ENCODE results near the gene CBFB.

The CBFB gene

DNA sequence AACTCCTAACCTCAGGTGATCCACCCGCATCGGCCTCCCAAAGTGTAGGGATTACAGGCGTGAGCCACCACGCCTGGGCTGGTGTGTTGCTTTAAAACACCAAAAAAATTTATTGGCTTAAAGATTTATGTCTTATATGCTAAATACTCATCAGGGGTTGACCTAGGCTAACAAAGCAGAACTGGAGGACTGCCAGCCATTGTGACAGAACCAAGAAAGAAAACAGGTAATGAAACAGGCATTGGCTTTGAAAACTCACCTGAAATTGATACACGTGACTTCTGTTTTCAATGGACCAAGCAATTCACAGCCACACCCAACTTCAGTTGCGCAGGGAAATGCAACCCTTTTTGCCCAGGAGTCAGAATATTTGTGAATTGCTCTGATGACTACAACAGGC lies 75.9 kb downstream of the CBFB start:
- H3K9me3 ChIP-seq (replicated peaks; ENCODE audit: low read length) = no peaks in the 10 kb centered on the region
- H3K9ac ChIP-seq (ENCODE audit: low read depth, low read length) = no peak overlapping the region
- H3K4me3 ChIP-seq (ENCODE audit: low read length) = no peak overlapping the region

DNA sequence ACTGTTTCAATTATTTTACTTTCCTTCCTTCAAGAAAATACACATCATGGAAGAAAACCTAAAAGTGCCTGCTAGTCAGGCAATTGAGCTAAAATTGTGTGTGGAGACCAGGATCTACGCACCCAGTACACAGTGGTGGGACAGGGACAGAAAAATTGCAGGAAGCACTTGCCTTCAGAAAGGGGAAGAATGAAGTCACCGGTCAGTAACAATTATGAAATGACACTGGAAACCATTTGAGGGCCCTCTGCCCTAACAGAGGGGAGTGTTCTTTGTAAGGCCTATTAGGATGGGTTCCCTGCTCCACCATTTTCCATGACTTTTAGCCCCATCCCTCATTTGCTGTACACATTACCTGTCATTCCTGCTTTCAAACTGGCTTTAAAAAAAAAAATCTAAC lies 76.3 kb downstream of the CBFB start:
- H3K27me3 ChIP-seq (ENCODE audit: control insufficient read depth, insufficient read depth, low read length) = no peaks in the 10 kb centered on the region
- no peak overlapping the region for H3K9ac ChIP-seq (ENCODE audit: low read depth, low read length)
- no peak overlapping the region for H3K4me2 ChIP-seq (ENCODE audit: low read length)
- no peaks in the 10 kb centered on the region for H3K36me3 ChIP-seq (ENCODE audit: insufficient read depth, low read length)
- H3K4me3 ChIP-seq (ENCODE audit: low read length) = no peak overlapping the region
- H3K4me1 ChIP-seq (ENCODE audit: control insufficient read depth, insufficient read depth, low read length) = peaks cover 9% of the 10 kb centered on the region
- H3K9me3 ChIP-seq (replicated peaks; ENCODE audit: low read length) = no peaks in the 10 kb centered on the region

More for the DNA sequence above, 75.9 kb downstream of the CBFB start:
- Histone ChIP-seq H3K27me3 (ENCODE audit: control insufficient read depth, insufficient read depth, low read length) (no peaks in the 10 kb centered on the region), H3K4me1 (ENCODE audit: control insufficient read depth, insufficient read depth, low read length) (peaks cover 9% of the 10 kb centered on the region), H3K4me2 (ENCODE audit: low read length) (no peak overlapping the region), H3K36me3 (ENCODE audit: insufficient read depth, low read length) (no peaks in the 10 kb centered on the region)

DNA sequence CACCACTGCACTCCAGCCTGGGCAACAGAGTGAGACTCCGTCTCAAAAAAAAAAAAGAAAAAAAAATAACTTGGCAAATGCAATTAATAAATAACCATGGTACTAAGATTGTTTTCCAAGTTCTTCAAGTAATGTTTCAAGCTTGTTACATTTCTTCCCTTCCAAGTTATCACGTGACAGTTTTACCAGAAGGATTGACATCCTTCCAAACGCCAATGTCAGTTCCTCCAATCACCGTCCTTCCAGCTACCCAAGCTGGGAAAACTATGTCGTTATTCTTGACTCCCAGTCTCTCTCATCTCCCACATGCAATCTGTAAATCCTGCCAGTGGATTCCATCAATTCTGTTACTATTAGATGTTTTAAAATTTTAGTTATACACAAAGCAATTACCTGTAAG lies 76.9 kb downstream of the CBFB start:
- peaks cover 14% of the 10 kb centered on the region for H3K4me1 ChIP-seq (ENCODE audit: control insufficient read depth, insufficient read depth, low read length)
- no peak overlapping the region for H3K4me2 ChIP-seq (ENCODE audit: low read length)
- no peaks in the 10 kb centered on the region for H3K9me3 ChIP-seq (replicated peaks; ENCODE audit: low read length)
- no peaks in the 10 kb centered on the region for H3K27me3 ChIP-seq (ENCODE audit: control insufficient read depth, insufficient read depth, low read length)
- H3K4me3 ChIP-seq (ENCODE audit: low read length) = no peak overlapping the region
- H3K36me3 ChIP-seq (ENCODE audit: insufficient read depth, low read length) = no peaks in the 10 kb centered on the region
- H3K9ac ChIP-seq (ENCODE audit: low read depth, low read length) = no peak overlapping the region

DNA sequence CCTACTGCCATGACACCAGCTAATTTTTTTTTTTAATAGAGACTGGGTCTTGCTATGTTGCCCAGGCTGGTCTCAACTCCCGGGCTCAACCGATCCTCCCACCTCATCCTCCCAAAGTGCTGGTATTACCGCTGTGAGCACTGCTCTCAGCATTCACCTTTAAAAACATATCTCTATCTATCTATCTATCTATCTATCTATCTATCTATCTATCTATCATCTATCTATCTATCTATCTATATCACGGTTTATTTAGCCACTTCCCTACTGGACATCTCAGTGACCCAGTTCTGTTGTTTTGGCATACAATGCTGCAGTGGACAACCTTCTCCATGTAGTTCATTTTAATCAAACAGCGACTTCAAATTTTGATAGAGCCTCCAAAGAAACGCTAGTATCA lies 79.5 kb downstream of the CBFB start:
- Histone ChIP-seq H3K36me3 (ENCODE audit: insufficient read depth, low read length) (no peaks in the 10 kb centered on the region), H3K27me3 (ENCODE audit: control insufficient read depth, insufficient read depth, low read length) (no peaks in the 10 kb centered on the region), H3K4me2 (ENCODE audit: low read length) (no peak overlapping the region), H3K4me1 (ENCODE audit: control insufficient read depth, insufficient read depth, low read length) (peaks cover 20% of the 10 kb centered on the region), H3K4me3 (ENCODE audit: low read length) (no peak overlapping the region), H3K9ac (ENCODE audit: low read depth, low read length) (no peak overlapping the region), H3K9me3 (replicated peaks; ENCODE audit: low read length) (no peaks in the 10 kb centered on the region)

DNA sequence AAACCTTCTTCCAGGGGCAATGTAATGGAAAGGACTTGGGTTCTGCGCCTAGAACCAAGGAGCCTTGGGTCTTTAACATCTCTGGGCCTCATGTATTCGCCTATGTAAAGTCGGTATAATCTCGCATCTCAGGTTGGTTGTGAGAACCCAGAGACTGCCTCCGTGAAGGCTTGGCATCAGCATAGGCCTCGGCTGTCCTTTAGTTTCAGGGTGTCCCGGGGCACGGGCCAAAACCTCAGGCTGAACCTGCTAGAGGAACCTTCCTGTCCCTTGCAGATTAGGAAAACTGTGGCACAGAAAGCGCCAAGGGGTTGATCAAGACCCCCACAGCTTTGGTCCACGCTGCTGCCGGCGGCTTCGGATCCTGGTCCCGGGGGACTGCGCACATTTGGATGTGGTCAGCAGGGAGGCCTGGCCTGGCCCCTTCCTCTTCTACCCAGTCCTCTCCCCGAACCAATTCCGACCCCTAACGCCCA lies 80.0 kb downstream of the CBFB start:
- Histone ChIP-seq H3K4me3 (ENCODE audit: low read length) (peak overlapping the region; percentile 99), H3K27me3 (ENCODE audit: control insufficient read depth, insufficient read depth, low read length) (no peaks in the 10 kb centered on the region)

DNA sequence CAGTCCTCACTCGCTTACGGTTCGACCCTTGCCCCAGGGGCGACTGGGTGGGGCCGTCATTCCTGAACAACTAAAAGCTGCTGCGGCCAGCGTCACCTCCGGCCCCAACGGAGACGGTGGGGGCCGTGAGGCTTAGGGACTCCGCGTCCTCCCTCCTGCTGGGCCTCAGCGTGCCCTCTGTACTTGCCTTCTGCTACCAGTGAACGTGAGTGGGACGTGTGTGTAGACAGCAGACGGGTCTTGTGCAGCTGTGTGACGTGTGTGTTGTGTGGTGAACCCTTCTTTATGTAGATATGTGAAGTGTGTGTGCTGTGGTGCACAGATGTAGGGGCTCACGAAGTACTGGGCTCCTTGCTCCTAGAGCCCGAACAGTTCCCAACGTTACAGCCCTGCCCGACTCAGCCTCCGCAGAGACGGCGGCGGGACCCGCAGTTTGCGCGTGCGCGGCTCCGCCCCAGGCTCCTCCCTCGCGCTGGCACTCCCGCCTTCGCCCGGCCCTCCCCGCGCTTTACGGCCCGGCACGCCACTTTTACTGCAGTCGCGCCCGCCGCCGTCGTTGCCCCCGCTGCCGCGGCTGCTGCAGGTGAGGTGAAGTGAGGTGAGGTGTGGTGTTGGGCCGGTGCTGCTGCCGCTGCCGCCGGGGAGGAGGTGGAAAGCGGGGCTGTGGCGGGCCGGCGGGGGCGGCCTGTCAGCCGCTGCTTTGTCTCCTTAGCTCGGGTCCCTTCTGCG lies 80.6 kb downstream of the CBFB start, which contains the start of gene PHAF1:
Gene PHAF1, plus strand, starts transcription at position 535 of the 729 bp plus-strand sequence. CDS start 235 bp downstream, outside the sequence.
- Histone ChIP-seq H3K9me3 (replicated peaks; ENCODE audit: low read length) (no peaks in the 10 kb centered on the region), H3K4me3 (ENCODE audit: low read length) (peak within 1 kb of the TSS; percentile 99), H3K9ac (ENCODE audit: low read depth, low read length) (peak within 1 kb of the TSS; percentile 88), H3K4me1 (ENCODE audit: control insufficient read depth, insufficient read depth, low read length) (peaks cover 20% of the 10 kb centered on the region), H3K27me3 (ENCODE audit: control insufficient read depth, insufficient read depth, low read length) (no peaks in the 10 kb centered on the region), H3K36me3 (ENCODE audit: insufficient read depth, low read length) (no peaks in the 10 kb centered on the region), H3K4me2 (ENCODE audit: low read length) (peak within 1 kb of the TSS; percentile 100)

More for the DNA sequence above, 80.0 kb downstream of the CBFB start:
- Histone ChIP-seq H3K4me1 (ENCODE audit: control insufficient read depth, insufficient read depth, low read length) (peaks cover 20% of the 10 kb centered on the region), H3K9ac (ENCODE audit: low read depth, low read length) (peak overlapping the region; percentile 88), H3K9me3 (replicated peaks; ENCODE audit: low read length) (no peaks in the 10 kb centered on the region), H3K4me2 (ENCODE audit: low read length) (peak overlapping the region; percentile 100), H3K36me3 (ENCODE audit: insufficient read depth, low read length) (no peaks in the 10 kb centered on the region)

DNA sequence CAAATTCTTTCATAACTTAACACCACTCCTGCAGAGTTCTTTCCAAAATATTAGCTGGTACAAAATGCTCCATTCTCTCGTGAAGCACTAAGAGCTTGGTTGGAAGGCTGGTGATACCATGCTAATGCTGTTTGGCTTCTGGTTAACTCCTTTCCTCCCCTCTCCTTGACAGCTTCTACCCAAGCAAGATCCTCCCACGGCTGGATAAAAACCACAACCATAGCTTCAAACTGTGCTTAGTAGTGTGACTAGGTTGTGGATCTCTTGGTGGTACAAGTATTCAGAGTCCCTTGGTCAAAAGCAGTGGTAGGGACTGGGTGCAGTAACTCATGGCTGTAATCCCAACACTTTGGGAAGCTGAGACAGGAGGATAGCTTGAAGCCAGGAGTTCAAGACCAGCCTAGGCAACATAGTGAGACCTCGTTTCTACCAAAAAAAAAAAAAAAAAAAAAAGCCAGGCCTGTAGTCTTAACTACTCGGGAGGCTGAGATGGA lies 83.0 kb downstream of the CBFB start:
- Histone ChIP-seq H3K4me1 (ENCODE audit: control insufficient read depth, insufficient read depth, low read length) (peaks cover 37% of the 10 kb centered on the region), H3K9me3 (replicated peaks; ENCODE audit: low read length) (no peaks in the 10 kb centered on the region), H3K36me3 (ENCODE audit: insufficient read depth, low read length) (no peaks in the 10 kb centered on the region), H3K9ac (ENCODE audit: low read depth, low read length) (no peak overlapping the region), H3K27me3 (ENCODE audit: control insufficient read depth, insufficient read depth, low read length) (no peaks in the 10 kb centered on the region), H3K4me2 (ENCODE audit: low read length) (no peak overlapping the region), H3K4me3 (ENCODE audit: low read length) (no peak overlapping the region)

DNA sequence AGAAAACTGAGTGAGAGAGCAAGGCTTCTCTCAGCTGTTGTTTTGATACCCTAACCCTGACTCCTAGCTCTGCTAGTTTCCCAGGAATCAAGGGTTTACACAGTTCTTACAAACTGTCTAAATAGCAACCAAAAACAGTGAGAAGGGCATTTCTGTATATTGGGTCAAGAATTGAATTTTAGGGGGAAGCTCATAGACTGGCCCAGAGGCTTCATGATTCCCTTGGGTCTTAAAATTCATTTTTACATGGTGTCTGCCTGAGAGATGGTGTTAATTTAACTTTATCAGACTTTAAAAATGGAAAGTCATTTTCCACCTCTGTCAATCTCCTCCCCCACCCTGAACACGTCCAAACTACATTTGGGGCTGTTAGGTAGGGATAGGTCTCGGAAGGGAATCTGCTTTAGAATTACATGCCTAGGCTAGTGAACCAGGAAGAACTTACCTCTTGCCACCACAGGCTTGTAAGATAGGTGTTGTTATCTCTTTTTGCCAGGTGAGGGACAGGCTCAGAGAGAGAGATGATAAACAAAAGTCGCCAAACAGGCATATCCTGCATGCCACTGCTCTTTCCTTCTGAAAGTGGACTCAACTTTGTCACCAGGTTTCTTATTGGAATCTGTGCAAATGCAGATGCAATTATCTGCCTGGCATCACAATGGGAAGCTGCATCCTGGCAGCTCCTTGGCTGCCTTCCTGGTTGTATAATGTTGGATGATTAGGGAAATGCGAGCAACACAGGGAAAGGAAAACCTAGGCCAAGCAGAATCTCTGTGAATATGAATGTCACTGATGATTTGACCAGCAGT lies 83.8 kb downstream of the CBFB start:
- no peaks in the 10 kb centered on the region for H3K9me3 ChIP-seq (replicated peaks; ENCODE audit: low read length)
- no peaks in the 10 kb centered on the region for H3K27me3 ChIP-seq (ENCODE audit: control insufficient read depth, insufficient read depth, low read length)
- no peak overlapping the region for H3K9ac ChIP-seq (ENCODE audit: low read depth, low read length)
- H3K4me1 ChIP-seq (ENCODE audit: control insufficient read depth, insufficient read depth, low read length) = peaks cover 40% of the 10 kb centered on the region
- H3K36me3 ChIP-seq (ENCODE audit: insufficient read depth, low read length) = no peaks in the 10 kb centered on the region
- no peak overlapping the region for H3K4me2 ChIP-seq (ENCODE audit: low read length)
- no peak overlapping the region for H3K4me3 ChIP-seq (ENCODE audit: low read length)

DNA sequence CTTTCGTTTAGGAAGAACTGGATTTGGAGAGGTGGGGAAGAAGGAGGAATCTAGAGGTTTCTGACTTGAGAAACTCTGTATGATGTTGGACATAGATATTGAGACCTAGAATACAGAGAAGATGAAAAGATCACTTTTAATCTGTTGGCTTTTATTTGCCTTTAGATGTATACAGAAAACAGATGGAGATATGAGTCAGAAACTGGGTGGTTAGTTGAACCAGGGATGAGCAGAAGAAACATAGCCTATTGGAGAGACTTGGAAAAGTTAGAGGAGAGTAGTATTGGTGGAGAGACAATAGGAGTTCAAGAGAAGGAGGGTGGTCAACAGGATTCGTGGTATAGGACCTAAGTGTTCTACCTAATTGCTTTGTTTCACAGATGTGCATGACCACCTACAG lies 85.8 kb downstream of the CBFB start:
- H3K9ac ChIP-seq (ENCODE audit: low read depth, low read length) = no peak overlapping the region
- peaks cover 31% of the 10 kb centered on the region for H3K4me1 ChIP-seq (ENCODE audit: control insufficient read depth, insufficient read depth, low read length)
- no peak overlapping the region for H3K4me3 ChIP-seq (ENCODE audit: low read length)
- H3K36me3 ChIP-seq (ENCODE audit: insufficient read depth, low read length) = peaks cover 1% of the 10 kb centered on the region
- H3K4me2 ChIP-seq (ENCODE audit: low read length) = no peak overlapping the region
- no peaks in the 10 kb centered on the region for H3K27me3 ChIP-seq (ENCODE audit: control insufficient read depth, insufficient read depth, low read length)
- H3K9me3 ChIP-seq (replicated peaks; ENCODE audit: low read length) = no peaks in the 10 kb centered on the region

DNA sequence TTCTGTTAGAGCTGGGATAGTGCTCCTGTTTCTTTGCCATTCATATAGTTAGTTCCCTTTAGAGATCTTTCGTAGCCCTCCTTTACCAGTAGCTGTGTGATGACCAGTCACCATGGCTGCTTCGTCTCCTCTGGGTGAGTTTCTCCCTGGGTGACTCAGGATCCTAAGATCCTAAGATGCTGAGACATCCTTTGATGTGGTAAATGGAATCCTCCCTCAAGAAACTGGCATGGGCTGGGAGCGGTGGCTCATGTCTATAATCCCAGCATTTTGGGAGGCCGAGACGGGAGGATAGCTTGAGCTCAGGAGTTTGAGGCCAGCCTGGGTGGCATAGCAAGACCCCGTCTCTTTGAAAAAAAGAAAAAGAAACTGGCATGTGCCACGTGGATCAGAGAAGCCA lies 86.7 kb downstream of the CBFB start:
- no peak overlapping the region for H3K4me3 ChIP-seq (ENCODE audit: low read length)
- no peak overlapping the region for H3K9ac ChIP-seq (ENCODE audit: low read depth, low read length)
- no peaks in the 10 kb centered on the region for H3K27me3 ChIP-seq (ENCODE audit: control insufficient read depth, insufficient read depth, low read length)

DNA sequence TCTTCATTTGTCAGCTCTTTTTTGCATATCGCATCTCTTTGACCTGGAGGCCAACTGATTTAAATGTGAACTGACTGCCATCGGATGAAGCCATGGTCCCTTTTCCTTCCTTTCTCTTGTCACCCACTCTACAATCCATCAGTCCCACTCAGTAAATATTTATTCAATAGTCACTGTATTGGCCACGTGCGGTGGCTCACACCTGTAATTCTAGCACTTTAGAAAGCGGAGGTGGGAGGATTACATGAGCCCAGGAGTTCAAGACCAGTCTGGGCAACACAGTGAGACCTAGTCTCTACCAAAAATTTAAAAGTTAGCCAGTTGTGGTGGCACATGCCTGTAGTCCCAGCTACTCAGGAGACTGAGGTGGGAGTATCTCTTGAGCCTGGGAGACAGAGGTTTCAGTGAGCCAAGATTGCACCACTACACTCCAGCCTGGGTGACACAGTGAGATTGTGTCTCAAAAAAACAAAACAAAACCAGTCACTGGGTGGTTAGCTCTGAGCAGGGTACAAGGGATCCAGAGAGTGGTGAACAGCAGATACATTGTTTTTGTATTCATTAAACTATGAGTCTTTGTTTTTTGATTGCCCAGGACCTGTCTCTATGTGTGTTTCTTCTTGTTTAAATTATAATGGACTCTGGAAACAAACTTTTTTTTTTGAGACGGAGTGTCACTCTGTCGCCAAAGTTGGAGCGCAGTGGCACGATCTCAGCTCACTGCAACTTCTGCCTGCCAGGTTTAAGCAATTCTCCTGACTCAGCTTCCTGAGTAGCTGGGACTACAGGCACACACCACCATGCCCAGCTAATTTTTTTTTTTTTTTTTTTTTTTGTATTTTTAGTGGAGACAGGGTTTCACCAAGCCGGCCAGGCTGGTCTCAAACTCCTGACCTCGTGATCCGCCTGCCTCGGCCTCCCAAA lies 87.7 kb downstream of the CBFB start:
- H3K27me3 ChIP-seq (ENCODE audit: control insufficient read depth, insufficient read depth, low read length) = no peaks in the 10 kb centered on the region
- no peak overlapping the region for H3K4me3 ChIP-seq (ENCODE audit: low read length)
- peaks cover 20% of the 10 kb centered on the region for H3K4me1 ChIP-seq (ENCODE audit: control insufficient read depth, insufficient read depth, low read length)
- H3K36me3 ChIP-seq (ENCODE audit: insufficient read depth, low read length) = peaks cover 12% of the 10 kb centered on the region
- no peak overlapping the region for H3K4me2 ChIP-seq (ENCODE audit: low read length)
- H3K9me3 ChIP-seq (replicated peaks; ENCODE audit: low read length) = no peaks in the 10 kb centered on the region
- no peak overlapping the region for H3K9ac ChIP-seq (ENCODE audit: low read depth, low read length)

More for the DNA sequence above, 86.7 kb downstream of the CBFB start:
- H3K4me2 ChIP-seq (ENCODE audit: low read length) = no peak overlapping the region
- no peaks in the 10 kb centered on the region for H3K9me3 ChIP-seq (replicated peaks; ENCODE audit: low read length)
- H3K36me3 ChIP-seq (ENCODE audit: insufficient read depth, low read length) = peaks cover 10% of the 10 kb centered on the region
- H3K4me1 ChIP-seq (ENCODE audit: control insufficient read depth, insufficient read depth, low read length) = peaks cover 28% of the 10 kb centered on the region

Data from skeletal muscle satellite cell (primary cell).